ENCODE data around the gene DCLK2.

GRCh38 chr4:150250998-150251651, 172.9 kb downstream of the DCLK2 start:
- no peak for TF ChIP-seq CTCF (IDR thresholded peaks at IDR 0.05)
- TF ChIP-seq EZH2 (IDR thresholded peaks at IDR 0.05; ENCODE audit: borderline replicate concordance, insufficient read depth, low read depth, low read length, poor library complexity, severe bottlenecking), result no peak
